SK-N-SH (cell line): ENCODE data around the gene GGT7. TPM values are rescaled to one million over a fixed set of nuclear protein-coding genes. Genes with fewer than 3 reads are reported as not detected.

ENCODE experiments used
- CTCF ChIA-PET: fragments of 300-600, 350-600 bp; formaldehyde crosslinking; extraction: SDS; loops from one replicate; lab custom pipeline; 2021; lab: Yijun Ruan, JAX
- POLR2A ChIA-PET: fragments of 350-600 bp; sonication (Branson Sonifier 250); formaldehyde crosslinking; extraction: SDS; loops from one replicate; lab custom pipeline; 2020; ENCODE audit warnings: antibody characterized with exemption, inconsistent platforms; lab: Yijun Ruan, JAX
- DNase-seq: peaks from one replicate; pipeline ENCODE4 v3.0.0; 2012
- H2AFZ ChIP-seq: fragments of 200-600 bp; sonication (generic); 2 replicates; pipeline ENCODE4 v1.8.1; 2016; ENCODE audit warnings: antibody characterized with exemption, mild to moderate bottlenecking, low read depth
- H3F3A ChIP-seq: fragments of 200-600 bp; sonication (generic); replicated peaks from 2 replicates; pipeline ENCODE3; 2016; ENCODE audit warnings: antibody characterized with exemption, mild to moderate bottlenecking; ENCODE audit not compliant: insufficient read depth
- H3K27ac ChIP-seq, 2 experiments: fragments of 200-500 bp in 1 of 2; fragments of 200-600 bp in 1 of 2; sonication (Bioruptor generic) in 1 of 2; sonication (generic), shearing (Covaris generic) in 1 of 2; 2 replicates each; pipeline versions ENCODE4 v1.5.1 to v1.6.1; 2014 to 2016; ENCODE audit warnings: low read depth in 2 of 2, inconsistent platforms in 1 of 2, low read length in 1 of 2, mild to moderate bottlenecking in 1 of 2, mixed read lengths in 1 of 2
- H3K27me3 ChIP-seq: fragments of 200-600 bp; sonication (generic), shearing (Covaris generic); 2 replicates; pipeline ENCODE4 v1.6.1; 2016; ENCODE audit warnings: mixed run types; ENCODE audit not compliant: insufficient read depth
- H3K36me3 ChIP-seq, 2 experiments: fragments of 200-500 bp in 1 of 2; fragments of 200-600 bp in 1 of 2; sonication (Bioruptor generic) in 1 of 2; sonication (generic) in 1 of 2; replicated peaks in 1 of 2; 2 replicates each; pipeline versions ENCODE3 to v1.5.1; 2014 to 2016; ENCODE audit warnings: low read length in 1 of 2, mild to moderate bottlenecking in 1 of 2; ENCODE audit not compliant: insufficient read depth in 2 of 2, control insufficient read depth in 1 of 2
- H3K4me1 ChIP-seq, 2 experiments: fragments of 200-500 bp in 1 of 2; fragments of 200-600 bp in 1 of 2; sonication (Bioruptor generic) in 1 of 2; sonication (generic), shearing (Covaris generic) in 1 of 2; 2 replicates each; pipeline versions ENCODE4 v1.5.1 to v1.6.1; 2014 to 2016; ENCODE audit warnings: low read depth in 1 of 2, low read length in 1 of 2, mixed run types in 1 of 2; ENCODE audit not compliant: insufficient read depth in 2 of 2, control insufficient read depth in 1 of 2
- H3K4me2 ChIP-seq: fragments of 200-600 bp; sonication (generic), shearing (Covaris generic); 2 replicates; pipeline ENCODE4 v1.6.1; 2017; ENCODE audit warnings: mixed run types
- H3K4me3 ChIP-seq, 2 experiments: fragments of 200-500 bp in 1 of 2; fragments of 200-600 bp in 1 of 2; sonication (Bioruptor generic) in 1 of 2; sonication (generic), shearing (Covaris generic) in 1 of 2; 2 replicates each; pipeline versions ENCODE4 v1.5.1 to v1.8.1; 2014 to 2016; ENCODE audit warnings: low read depth in 2 of 2, inconsistent platforms in 1 of 2, low read length in 1 of 2, mild to moderate bottlenecking in 1 of 2, mixed read lengths in 1 of 2, moderate library complexity in 1 of 2
- H3K79me2 ChIP-seq: fragments of 200-600 bp; sonication (generic); 2 replicates; pipeline ENCODE4 v1.8.1; 2017; ENCODE audit warnings: mild to moderate bottlenecking; ENCODE audit not compliant: insufficient read depth
- H3K9ac ChIP-seq: fragments of 200-600 bp; sonication (generic); 2 replicates; pipeline ENCODE4 v1.6.1; 2017; ENCODE audit warnings: mixed run types
- H3K9me2 ChIP-seq: fragments of 200-600 bp; sonication (generic); 2 replicates; pipeline ENCODE4 v1.6.1; 2017; ENCODE audit warnings: mixed run types
- H3K9me3 ChIP-seq: fragments of 200-600 bp; sonication (generic); 2 replicates; pipeline ENCODE4 v1.6.1; 2017; ENCODE audit warnings: mixed run types, mild to moderate bottlenecking, moderate library complexity
- H4K20me1 ChIP-seq: fragments of 200-600 bp; sonication (generic); 2 replicates; pipeline ENCODE4 v1.6.1; 2017; ENCODE audit warnings: mild to moderate bottlenecking, mixed run types; ENCODE audit not compliant: insufficient read depth
- CHD2 ChIP-seq: fragments of 150-350 bp; IDR thresholded peaks from 2 replicates; pipeline ENCODE4 v1.6.1; 2018; ENCODE audit warnings: low read length; ENCODE audit not compliant: partially characterized antibody
- ELF1 ChIP-seq: IDR thresholded peaks from 2 replicates; pipeline ENCODE4 v1.4.0; 2012
- EP300 ChIP-seq, 2 experiments: IDR thresholded peaks; 2 replicates each; pipeline versions ENCODE4 v1.4.0 to v1.6.1; 2012; ENCODE audit warnings: borderline replicate concordance in 1 of 2, low read depth in 1 of 2, low read length in 1 of 2
- MEF2A ChIP-seq: IDR thresholded peaks from 2 replicates; pipeline ENCODE4 v1.4.0; 2012; ENCODE audit warnings: low read depth, borderline replicate concordance
- MXI1 ChIP-seq: IDR thresholded peaks from 2 replicates; pipeline ENCODE4 v1.6.1; 2012; ENCODE audit warnings: mild to moderate bottlenecking, low read depth, low read length, improper control_type of control experiment
- POLR2AphosphoS5 ChIP-seq: IDR thresholded peaks from 2 replicates; pipeline ENCODE4 v1.6.1; 2012; ENCODE audit warnings: low read depth, low read length
- RXRA ChIP-seq: IDR thresholded peaks from 2 replicates; pipeline ENCODE4 v1.4.0; 2012; ENCODE audit warnings: low read depth, mild to moderate bottlenecking, borderline replicate concordance
- SIN3A ChIP-seq: IDR thresholded peaks from 2 replicates; pipeline ENCODE4 v1.6.1; 2012; ENCODE audit warnings: low read depth, mild to moderate bottlenecking, low read length, moderate library complexity, borderline replicate concordance
- SMC3 ChIP-seq: IDR thresholded peaks from 2 replicates; pipeline ENCODE4 v1.6.1; 2012; ENCODE audit warnings: low read depth, low read length, improper control_type of control experiment
- USF1 ChIP-seq: IDR thresholded peaks from 2 replicates; pipeline ENCODE4 v1.4.0; 2012; ENCODE audit warnings: low read depth, borderline replicate concordance
- USF2 ChIP-seq: fragments of 150-350 bp; IDR thresholded peaks from 2 replicates; pipeline ENCODE4 v1.6.1; 2017; ENCODE audit warnings: antibody characterized with exemption, low read length, low read depth, borderline replicate concordance
- YY1 ChIP-seq: IDR thresholded peaks from 2 replicates; pipeline ENCODE4 v1.4.0; 2012; ENCODE audit warnings: low read depth, mild to moderate bottlenecking
- WGBS: methylation state at CpG from one replicate; pipeline ENCODE4 v1.1.6; 2017; ENCODE audit warnings: low lambda C conversion rate; 5-methylcytosine and 5-hydroxymethylcytosine counted together
- polyA plus RNA-seq, 3 experiments: library from polyadenylated mRNA; depleted of rRNA; stranded (reverse); fragments of >200 nt; gene quantifications; 2 replicates each; pipeline ENCODE4 v1.2.3, GENCODE V29; 2012
- TF ChIP-seq, protein P1 (sequence below): fragments of 150-350 bp; IDR thresholded peaks from 2 replicates; pipeline ENCODE4 v1.6.1; 2016; ENCODE audit warnings: mild to moderate bottlenecking, low read depth, low read length
- TF ChIP-seq, protein P2 (sequence below): IDR thresholded peaks from 2 replicates; pipeline ENCODE4 v1.4.0; 2012; ENCODE audit warnings: low read depth, borderline replicate concordance

Gene GGT7
- polyA plus RNA-seq, 1 of the 3 experiments (the other 2 are of a cell fraction): 22.5 TPM

- DNase-seq: no peak
- TF ChIP-seq, protein P1, sequence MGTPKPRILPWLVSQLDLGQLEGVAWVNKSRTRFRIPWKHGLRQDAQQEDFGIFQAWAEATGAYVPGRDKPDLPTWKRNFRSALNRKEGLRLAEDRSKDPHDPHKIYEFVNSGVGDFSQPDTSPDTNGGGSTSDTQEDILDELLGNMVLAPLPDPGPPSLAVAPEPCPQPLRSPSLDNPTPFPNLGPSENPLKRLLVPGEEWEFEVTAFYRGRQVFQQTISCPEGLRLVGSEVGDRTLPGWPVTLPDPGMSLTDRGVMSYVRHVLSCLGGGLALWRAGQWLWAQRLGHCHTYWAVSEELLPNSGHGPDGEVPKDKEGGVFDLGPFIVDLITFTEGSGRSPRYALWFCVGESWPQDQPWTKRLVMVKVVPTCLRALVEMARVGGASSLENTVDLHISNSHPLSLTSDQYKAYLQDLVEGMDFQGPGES: no peak
- TF ChIP-seq POLR2AphosphoS5: no peak
- no peak for TF ChIP-seq YY1
- no peak for TF ChIP-seq SMC3
- no peak for TF ChIP-seq SIN3A
- TF ChIP-seq RXRA: no peak
- TF ChIP-seq MEF2A: no peak
- no peak for TF ChIP-seq EP300 (IDR thresholded peaks at IDR 0.05; ENCODE audit: borderline replicate concordance in 1 of 2, low read depth in 1 of 2, low read length in 1 of 2)
- no peak for TF ChIP-seq ELF1
- TF ChIP-seq, protein P2, sequence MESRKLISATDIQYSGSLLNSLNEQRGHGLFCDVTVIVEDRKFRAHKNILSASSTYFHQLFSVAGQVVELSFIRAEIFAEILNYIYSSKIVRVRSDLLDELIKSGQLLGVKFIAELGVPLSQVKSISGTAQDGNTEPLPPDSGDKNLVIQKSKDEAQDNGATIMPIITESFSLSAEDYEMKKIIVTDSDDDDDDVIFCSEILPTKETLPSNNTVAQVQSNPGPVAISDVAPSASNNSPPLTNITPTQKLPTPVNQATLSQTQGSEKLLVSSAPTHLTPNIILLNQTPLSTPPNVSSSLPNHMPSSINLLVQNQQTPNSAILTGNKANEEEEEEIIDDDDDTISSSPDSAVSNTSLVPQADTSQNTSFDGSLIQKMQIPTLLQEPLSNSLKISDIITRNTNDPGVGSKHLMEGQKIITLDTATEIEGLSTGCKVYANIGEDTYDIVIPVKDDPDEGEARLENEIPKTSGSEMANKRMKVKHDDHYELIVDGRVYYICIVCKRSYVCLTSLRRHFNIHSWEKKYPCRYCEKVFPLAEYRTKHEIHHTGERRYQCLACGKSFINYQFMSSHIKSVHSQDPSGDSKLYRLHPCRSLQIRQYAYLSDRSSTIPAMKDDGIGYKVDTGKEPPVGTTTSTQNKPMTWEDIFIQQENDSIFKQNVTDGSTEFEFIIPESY: no peak
- no peak for TF ChIP-seq MXI1
- no peak for TF ChIP-seq USF2
- TF ChIP-seq, all 33 proteins: peak for 0
- H3K27me3 ChIP-seq: no peaks in the 10 kb centered on the region
- H3K9me2 ChIP-seq: no peaks in the 10 kb centered on the region
- POLR2A ChIA-PET: no interaction called here
- H4K20me1 ChIP-seq: peaks cover 94% of the 10 kb centered on the region
- peaks cover 0 to 2% of the 10 kb centered on the region in 2 experiments; a peak in 1 of 4 replicates for H3K4me1 ChIP-seq
- H3K9me3 ChIP-seq: no peaks in the 10 kb centered on the region
- no peak overlapping the region for H2AFZ ChIP-seq
- WGBS: 64% methylated on average over 2 of the region's 2 CpGs
- H3K9ac ChIP-seq: no peak overlapping the region
- H3K36me3 ChIP-seq: peaks cover 0 to 3% of the 10 kb centered on the region in 2 experiments
- H3K4me3 ChIP-seq: no peak overlapping the region
- CTCF ChIA-PET: interaction anchor here (1.1 to 1.4 kb wide), 2 partner anchors 48 to 278 kb away, joined by 4 to 6 read pairs; no protein-coding TSS in a partner anchor
- peaks cover 9% of the 10 kb centered on the region for H3F3A ChIP-seq
- H3K27ac ChIP-seq: no peak overlapping the region
- H3K79me2 ChIP-seq: peaks cover 100% of the 10 kb centered on the region
- no peak overlapping the region for H3K4me2 ChIP-seq
Observed at GRCh38 chr20:34817801-34818200, 54.9 kb downstream of the GGT7 start.

DNA sequence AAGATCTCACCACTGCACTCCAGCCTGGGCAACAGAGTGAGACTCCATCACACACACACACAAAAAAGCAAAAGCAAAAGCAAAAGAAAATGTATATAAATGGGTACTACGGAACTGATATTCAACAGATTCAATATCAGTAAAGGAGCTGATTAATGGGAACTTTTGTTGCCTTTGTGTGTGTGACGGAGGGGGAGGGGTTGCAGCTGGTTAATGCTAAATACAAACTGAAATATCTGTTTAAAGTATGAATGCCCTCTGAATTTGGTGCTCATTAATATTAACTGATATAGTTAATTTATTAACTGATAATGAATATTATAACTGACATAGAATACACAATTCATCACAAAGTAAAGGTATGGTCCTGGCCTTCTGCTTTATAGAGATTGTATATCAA is 55.6 kb downstream of the GGT7 start:
- Histone ChIP-seq H3K27me3 (no peaks in the 10 kb centered on the region), H3K27ac (no peak overlapping the region)
- no peak for DNase-seq
- TF ChIP-seq USF1 (no peak), CHD2 (no peak)
- TF ChIP-seq, all 33 proteins: peak for 0
- H2AFZ ChIP-seq: no peak overlapping the region
- H4K20me1 ChIP-seq: peaks cover 94% of the 10 kb centered on the region
- H3K79me2 ChIP-seq: peaks cover 100% of the 10 kb centered on the region
- peaks cover 0 to 4% of the 10 kb centered on the region in 2 experiments; a peak in 1 of 4 replicates for H3K4me1 ChIP-seq
- ChIA-PET CTCF (interaction anchor here (1.1 to 1.4 kb wide), 2 partner anchors 47 to 279 kb away, joined by 4 to 6 read pairs; no protein-coding TSS in a partner anchor), POLR2A (no interaction called here)
- no peak overlapping the region for H3K4me2 ChIP-seq
- H3K9me3 ChIP-seq: no peaks in the 10 kb centered on the region
- H3K4me3 ChIP-seq: no peak overlapping the region
- H3K9me2 ChIP-seq: no peaks in the 10 kb centered on the region
- H3K36me3 ChIP-seq: no peaks in the 10 kb centered on the region
- no peak overlapping the region for H3K9ac ChIP-seq
- H3F3A ChIP-seq: peaks cover 9% of the 10 kb centered on the region
- 63% methylated on average over 2 of the region's 2 CpGs for WGBS
